Kidney epithelial cell (primary cell): Measurements from ENCODE around the gene CFAP107. TPM values are rescaled to one million over a fixed set of nuclear protein-coding genes. Genes with fewer than 3 reads are reported as not detected.
"Not testable (repeated sequence)": the region's sequence is repeated elsewhere in the genome, so short reads cannot be mapped to it uniquely, and the experiment has no call there.

Source experiments
- DNase-seq: peaks from one replicate; pipeline ENCODE4 v3.0.0-alpha.2; 2010; ENCODE audit warnings: low read depth
- H3K27me3 ChIP-seq: 2 replicates; pipeline ENCODE4 v1.6.0; 2011; ENCODE audit warnings: low read length; ENCODE audit not compliant: control insufficient read depth, insufficient read depth
- H3K36me3 ChIP-seq: 2 replicates; pipeline ENCODE4 v1.5.1; 2011; ENCODE audit warnings: low read length; ENCODE audit not compliant: control insufficient read depth, insufficient read depth
- H3K4me3 ChIP-seq: 2 replicates; pipeline ENCODE4 v1.5.1; 2011; ENCODE audit warnings: low read depth, mild to moderate bottlenecking, control low read depth, low read length
- total RNA-seq: library from RNA; depleted of rRNA; stranded (reverse); fragments of >200 nt; gene quantifications from 2 replicates; pipeline ENCODE4 v1.2.3, GENCODE V29; 2015
- TF ChIP-seq, protein P1 (sequence below): IDR thresholded peaks from 2 replicates; pipeline ENCODE4 v1.5.1; 2011; ENCODE audit warnings: mild to moderate bottlenecking, moderate library complexity, low read length, control low read depth, inconsistent platforms; ENCODE audit not compliant: insufficient read depth, poor library complexity, severe bottlenecking

CFAP107 gene
- total RNA-seq, 1 donor from 2014 or later: not detected

DNA sequence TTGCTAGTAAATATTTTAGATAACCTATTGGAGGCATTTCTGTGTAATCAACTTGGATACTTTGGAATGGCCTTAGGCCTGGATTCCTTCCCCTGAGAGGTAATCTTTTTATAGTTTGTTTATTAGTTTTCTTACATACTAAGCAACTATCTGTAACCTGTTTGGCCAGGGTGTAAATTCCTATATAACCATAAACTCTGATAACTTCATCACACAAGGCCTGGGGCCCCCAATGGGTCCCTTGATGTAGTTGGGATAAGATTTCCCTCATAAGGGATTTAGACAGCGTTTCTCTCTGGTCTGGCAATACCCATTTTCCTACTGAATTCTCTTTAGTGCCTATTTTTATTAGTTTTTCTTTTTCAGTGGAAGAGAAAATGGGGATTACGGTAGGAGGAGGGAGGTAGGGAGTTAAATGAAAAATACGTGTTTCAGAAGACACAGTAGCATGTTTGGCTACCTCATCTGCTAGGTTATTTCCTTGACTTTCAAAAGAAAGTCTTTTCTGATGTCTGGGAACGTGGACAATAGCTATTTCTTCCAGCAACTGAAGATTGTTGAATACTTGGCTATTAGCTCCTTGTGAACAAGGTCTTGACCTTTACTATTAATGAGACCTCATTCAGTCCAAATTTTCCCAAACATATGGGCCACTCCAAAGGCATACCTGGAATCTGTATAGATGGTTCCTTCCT is 37.5 kb upstream of the CFAP107 start:
- no peak for DNase-seq
- Histone ChIP-seq H3K4me3 (no peak overlapping the region), H3K27me3 (no peaks in the 10 kb centered on the region), H3K36me3 (no peaks in the 10 kb centered on the region)
- TF ChIP-seq, protein P1, sequence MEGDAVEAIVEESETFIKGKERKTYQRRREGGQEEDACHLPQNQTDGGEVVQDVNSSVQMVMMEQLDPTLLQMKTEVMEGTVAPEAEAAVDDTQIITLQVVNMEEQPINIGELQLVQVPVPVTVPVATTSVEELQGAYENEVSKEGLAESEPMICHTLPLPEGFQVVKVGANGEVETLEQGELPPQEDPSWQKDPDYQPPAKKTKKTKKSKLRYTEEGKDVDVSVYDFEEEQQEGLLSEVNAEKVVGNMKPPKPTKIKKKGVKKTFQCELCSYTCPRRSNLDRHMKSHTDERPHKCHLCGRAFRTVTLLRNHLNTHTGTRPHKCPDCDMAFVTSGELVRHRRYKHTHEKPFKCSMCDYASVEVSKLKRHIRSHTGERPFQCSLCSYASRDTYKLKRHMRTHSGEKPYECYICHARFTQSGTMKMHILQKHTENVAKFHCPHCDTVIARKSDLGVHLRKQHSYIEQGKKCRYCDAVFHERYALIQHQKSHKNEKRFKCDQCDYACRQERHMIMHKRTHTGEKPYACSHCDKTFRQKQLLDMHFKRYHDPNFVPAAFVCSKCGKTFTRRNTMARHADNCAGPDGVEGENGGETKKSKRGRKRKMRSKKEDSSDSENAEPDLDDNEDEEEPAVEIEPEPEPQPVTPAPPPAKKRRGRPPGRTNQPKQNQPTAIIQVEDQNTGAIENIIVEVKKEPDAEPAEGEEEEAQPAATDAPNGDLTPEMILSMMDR: no peak

DNA sequence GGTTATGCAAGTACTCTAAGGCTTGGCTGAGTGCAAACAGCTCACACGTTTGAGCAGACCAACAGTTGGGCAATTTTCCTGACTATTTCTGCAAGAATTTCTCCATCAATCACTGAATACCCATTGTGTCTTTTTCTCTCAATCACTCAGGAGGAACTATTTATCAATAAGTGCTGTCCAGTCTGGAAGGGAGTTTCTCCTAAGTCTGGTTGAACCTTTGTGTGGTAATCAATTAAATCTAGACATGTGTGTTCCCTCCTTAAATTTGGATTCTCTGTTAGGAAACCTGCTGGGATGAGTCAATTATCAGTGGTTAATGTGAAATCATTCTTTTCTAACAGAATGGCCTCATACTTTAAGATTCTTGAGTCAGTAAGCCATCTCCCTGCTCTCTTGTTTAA is 36.9 kb upstream of the CFAP107 start:
- no peak for DNase-seq
- TF ChIP-seq, protein P1: no peak
- H3K4me3 ChIP-seq: no peak overlapping the region
- no peaks in the 10 kb centered on the region for H3K27me3 ChIP-seq
- no peaks in the 10 kb centered on the region for H3K36me3 ChIP-seq

DNA sequence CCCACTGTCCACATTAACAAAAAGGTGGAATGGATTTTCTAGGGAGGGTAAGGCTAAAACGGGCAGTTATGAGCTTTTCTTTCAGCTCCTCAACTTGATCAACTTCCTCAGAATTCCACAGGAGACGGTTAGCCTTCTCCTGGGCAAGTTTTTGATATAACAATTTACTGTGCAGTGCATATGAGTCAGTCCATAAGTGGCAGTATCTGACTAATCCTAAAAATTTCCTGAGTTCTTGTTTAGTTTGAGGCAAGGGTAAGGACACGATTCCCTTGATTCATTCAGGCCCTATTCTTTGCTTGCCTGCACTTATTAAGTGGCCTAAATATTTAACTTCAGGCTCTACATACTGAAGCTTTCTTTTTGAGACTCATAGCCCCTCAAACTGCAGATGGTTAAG is 36.3 kb upstream of the CFAP107 start:
- no peaks in the 10 kb centered on the region for H3K36me3 ChIP-seq
- TF ChIP-seq, protein P1: no peak
- H3K27me3 ChIP-seq: no peaks in the 10 kb centered on the region
- H3K4me3 ChIP-seq: no peak overlapping the region
- no peak for DNase-seq

DNA sequence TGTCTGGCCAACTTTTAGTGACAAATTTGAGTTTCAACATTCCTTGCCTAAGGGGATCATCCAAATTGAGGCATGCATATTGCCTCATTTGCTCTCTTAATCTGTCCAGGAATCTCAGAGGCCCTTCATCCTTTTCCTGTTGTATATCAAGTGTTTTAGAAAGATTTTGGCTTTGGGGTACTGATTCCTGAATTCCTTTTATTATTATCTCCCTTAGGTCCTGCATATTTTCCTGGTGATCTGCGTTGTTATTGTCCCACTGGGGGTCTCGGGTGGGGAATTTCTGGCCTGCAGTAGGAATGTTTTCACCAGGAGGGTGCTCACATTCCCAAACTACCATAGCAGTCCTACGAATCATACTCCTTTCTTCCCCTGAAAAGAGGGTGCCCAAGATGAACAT is 34.5 kb upstream of the CFAP107 start:
- Histone ChIP-seq H3K27me3 (no peaks in the 10 kb centered on the region), H3K36me3 (no peaks in the 10 kb centered on the region), H3K4me3 (no peak overlapping the region)
- DNase-seq: no peak
- TF ChIP-seq, protein P1: no peak

DNA sequence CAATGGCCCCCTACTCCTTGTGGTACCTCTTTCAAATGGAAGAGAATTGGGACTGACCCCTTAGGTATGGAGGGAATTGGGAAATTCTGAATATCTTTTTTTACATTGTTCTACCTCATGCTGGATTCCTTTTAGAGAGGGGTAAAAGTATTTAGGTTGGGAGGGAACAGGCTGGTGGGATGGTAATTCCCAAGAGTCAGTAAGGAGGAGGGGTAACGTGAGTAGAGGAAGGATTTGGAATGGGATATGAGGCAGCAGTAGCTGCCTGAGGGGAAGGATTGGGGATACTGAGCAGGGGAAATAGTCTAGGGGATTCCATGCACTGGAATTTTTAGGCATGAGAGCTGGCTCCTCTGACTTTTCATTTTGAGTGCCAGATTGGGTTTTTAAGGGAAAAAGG is 33.9 kb upstream of the CFAP107 start:
- H3K27me3 ChIP-seq: no peaks in the 10 kb centered on the region
- no peak for DNase-seq
- TF ChIP-seq, protein P1: no peak
- no peaks in the 10 kb centered on the region for H3K36me3 ChIP-seq
- no peak overlapping the region for H3K4me3 ChIP-seq

DNA sequence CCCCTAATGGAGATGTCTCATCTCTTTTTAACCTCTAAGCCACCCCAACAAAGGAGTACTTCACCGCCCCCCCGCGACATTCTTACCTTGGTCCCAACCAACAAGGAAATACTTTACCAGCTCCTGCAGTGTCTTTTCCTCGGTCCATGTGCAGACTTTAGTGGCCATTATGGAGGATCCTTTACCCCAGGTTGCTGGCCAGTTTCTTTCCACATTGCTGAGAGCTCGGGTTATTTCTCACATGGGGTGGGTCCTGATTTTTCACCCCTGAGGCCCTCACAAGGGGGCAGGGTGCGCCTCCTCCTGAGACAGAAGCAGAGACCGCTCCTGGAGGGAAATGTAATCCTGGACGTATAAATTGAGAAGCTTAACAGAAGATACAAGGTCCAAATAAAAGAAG is 33.1 kb upstream of the CFAP107 start:
- no peak overlapping the region for H3K4me3 ChIP-seq
- H3K27me3 ChIP-seq: no peaks in the 10 kb centered on the region
- no peaks in the 10 kb centered on the region for H3K36me3 ChIP-seq
- DNase-seq: no peak
- TF ChIP-seq, protein P1: no peak

DNA sequence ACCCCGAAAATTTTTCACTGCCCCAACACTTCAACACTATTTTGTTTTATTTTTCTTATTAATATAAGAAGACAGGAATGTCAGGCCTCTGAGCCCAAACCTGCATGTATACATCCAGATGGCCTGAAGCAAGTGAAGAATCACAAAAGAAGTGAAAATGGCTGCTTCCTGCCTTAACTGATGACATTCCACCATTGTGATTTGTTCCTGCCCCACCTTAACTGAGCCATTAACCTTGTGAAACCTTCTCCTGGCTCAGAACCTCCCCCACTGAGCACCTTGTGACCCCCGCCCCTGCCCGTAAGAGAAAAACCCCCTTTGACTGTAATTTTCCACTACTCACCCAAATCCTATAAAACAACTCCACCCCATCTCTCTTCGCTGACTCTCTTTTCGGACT is 32.3 kb upstream of the CFAP107 start:
- not testable (repeated sequence) for H3K27me3 ChIP-seq, DNase-seq, H3K36me3 ChIP-seq, H3K4me3 ChIP-seq
